HPDE6-E6E7 (cell line): ENCODE results near the gene S100A11.

Experiments used
- DNase-seq: peaks from one replicate; pipeline ENCODE4 v3.0.0; 2011; ENCODE audit warnings: missing footprints; ENCODE audit errors: extremely low spot score

S100A11 gene

GRCh38 chr1:151984313-151984956, 52.4 kb downstream of the S100A11 start:
- DNase-seq = no peak
